Type B pancreatic cell (in vitro differentiated cells): ENCODE measurements around the gene MARF1. TPM values are rescaled to one million over a fixed set of nuclear protein-coding genes. Genes with fewer than 3 reads are reported as not detected.

Experiments used
- DNase-seq: peaks from one replicate; pipeline ENCODE4 v3.0.0; 2021; ENCODE audit warnings: mixed read lengths; ENCODE audit not compliant: unreplicated experiment; ENCODE audit errors: extremely low spot score
- H3K27ac Mint-ChIP-seq: 2 replicates; pipeline ENCODE4 v1.8.0; 2021; ENCODE audit warnings: mild to moderate bottlenecking, mixed read lengths
- H3K27me3 Mint-ChIP-seq: 2 replicates; pipeline ENCODE4 v1.8.0; 2021; ENCODE audit warnings: mixed read lengths
- H3K36me3 Mint-ChIP-seq: 2 replicates; pipeline ENCODE4 v1.8.0; 2021; ENCODE audit warnings: mixed read lengths
- H3K4me1 Mint-ChIP-seq: one replicate; pipeline ENCODE4 v1.8.0; 2021; ENCODE audit warnings: mixed read lengths; ENCODE audit not compliant: unreplicated experiment
- H3K4me3 Mint-ChIP-seq: 2 replicates; pipeline ENCODE4 v1.8.0; 2021; ENCODE audit warnings: mild to moderate bottlenecking, mixed read lengths
- H3K9me3 Mint-ChIP-seq: 2 replicates; pipeline ENCODE4 v1.8.0; 2021; ENCODE audit warnings: mixed read lengths
- total RNA-seq: library from RNA; stranded (reverse); gene quantifications from 2 replicates; pipeline ENCODE4 v1.2.1, GENCODE V29; 2021; ENCODE audit warnings: low replicate concordance
- TF ChIP-seq, protein P1 (sequence below): fragments of 200-600 bp; sonication (generic); conservative IDR thresholded peaks from 2 replicates; pipeline ENCODE4 v1.5.0; 2021; ENCODE audit warnings: antibody characterized with exemption, mild to moderate bottlenecking

MARF1 gene
- total RNA-seq, 1 donor from 2014 or later = 75.4 TPM

DNA sequence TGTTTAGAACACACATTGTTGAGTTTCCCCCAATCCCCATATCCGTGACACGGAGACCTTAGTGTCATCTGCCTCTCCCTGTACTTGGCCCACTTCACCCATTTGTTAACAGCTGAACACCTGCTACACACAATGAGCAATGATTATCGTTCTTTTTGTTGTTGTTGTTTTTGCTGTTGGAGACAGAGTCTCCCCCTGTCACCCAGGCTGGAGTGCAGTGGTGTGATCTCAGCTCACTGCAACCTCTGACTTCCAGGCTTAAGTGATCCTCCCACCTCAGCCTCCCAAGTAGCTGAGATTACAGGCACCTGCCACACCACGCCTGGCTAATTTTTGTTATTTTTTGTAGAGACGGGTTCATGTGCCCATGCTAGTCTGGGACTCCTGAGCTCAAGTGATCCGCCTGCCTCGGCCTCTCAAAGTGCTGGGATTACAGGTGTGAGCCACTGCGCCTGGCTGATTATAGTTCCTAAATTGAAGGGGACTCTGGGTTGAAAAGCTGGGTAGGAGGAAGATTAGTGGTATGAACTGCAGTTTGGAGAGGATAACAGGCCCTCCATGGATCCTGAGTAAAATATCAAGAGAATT is 28.7 kb upstream of the MARF1 start:
- Mint-ChIP-seq H3K27ac (no peak overlapping the region), H3K9me3 (no peaks in the 10 kb centered on the region), H3K36me3 (peaks cover 4% of the 10 kb centered on the region), H3K27me3 (no peaks in the 10 kb centered on the region), H3K4me1 (peaks cover 4% of the 10 kb centered on the region), H3K4me3 (no peak overlapping the region)
- TF ChIP-seq, protein P1, sequence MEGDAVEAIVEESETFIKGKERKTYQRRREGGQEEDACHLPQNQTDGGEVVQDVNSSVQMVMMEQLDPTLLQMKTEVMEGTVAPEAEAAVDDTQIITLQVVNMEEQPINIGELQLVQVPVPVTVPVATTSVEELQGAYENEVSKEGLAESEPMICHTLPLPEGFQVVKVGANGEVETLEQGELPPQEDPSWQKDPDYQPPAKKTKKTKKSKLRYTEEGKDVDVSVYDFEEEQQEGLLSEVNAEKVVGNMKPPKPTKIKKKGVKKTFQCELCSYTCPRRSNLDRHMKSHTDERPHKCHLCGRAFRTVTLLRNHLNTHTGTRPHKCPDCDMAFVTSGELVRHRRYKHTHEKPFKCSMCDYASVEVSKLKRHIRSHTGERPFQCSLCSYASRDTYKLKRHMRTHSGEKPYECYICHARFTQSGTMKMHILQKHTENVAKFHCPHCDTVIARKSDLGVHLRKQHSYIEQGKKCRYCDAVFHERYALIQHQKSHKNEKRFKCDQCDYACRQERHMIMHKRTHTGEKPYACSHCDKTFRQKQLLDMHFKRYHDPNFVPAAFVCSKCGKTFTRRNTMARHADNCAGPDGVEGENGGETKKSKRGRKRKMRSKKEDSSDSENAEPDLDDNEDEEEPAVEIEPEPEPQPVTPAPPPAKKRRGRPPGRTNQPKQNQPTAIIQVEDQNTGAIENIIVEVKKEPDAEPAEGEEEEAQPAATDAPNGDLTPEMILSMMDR = no peak
- DNase-seq = no peak

DNA sequence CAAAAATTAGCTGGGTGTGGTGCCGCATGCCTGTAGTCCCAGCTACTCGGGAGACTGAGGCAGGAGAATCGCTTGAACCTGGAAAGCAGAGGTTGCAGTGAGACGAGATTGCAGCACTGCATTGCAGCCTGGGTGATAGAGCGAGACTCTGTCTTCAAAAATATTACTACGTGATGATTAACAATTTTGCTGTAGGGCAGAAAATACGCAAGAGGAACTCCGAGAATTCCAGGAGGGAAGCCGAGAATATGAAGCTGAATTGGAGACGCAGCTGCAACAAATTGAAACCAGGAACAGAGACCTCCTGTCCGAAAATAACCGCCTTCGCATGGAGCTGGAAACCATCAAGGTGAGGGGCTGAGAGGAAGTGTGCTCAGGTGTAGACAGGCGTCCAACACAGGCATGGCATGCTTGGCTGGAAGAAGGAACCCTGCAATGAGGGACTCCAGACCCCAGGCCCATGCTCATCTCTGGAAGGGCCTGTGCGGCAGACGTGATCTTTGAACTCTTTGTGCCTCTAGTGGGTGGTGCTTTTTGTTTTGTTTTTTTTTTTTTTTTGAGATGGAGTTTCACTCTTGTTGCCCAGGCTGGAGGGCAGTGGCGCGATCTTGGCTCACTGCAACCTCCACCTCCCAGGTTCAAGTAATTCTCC is 24.3 kb upstream of the MARF1 start:
- DNase-seq = no peak
- H3K36me3 Mint-ChIP-seq = peaks cover 4% of the 10 kb centered on the region
- TF ChIP-seq, protein P1 = no peak
- no peaks in the 10 kb centered on the region for H3K4me1 Mint-ChIP-seq
- H3K27ac Mint-ChIP-seq = no peak overlapping the region
- H3K27me3 Mint-ChIP-seq = no peaks in the 10 kb centered on the region
- no peaks in the 10 kb centered on the region for H3K9me3 Mint-ChIP-seq
- H3K4me3 Mint-ChIP-seq = no peak overlapping the region

DNA sequence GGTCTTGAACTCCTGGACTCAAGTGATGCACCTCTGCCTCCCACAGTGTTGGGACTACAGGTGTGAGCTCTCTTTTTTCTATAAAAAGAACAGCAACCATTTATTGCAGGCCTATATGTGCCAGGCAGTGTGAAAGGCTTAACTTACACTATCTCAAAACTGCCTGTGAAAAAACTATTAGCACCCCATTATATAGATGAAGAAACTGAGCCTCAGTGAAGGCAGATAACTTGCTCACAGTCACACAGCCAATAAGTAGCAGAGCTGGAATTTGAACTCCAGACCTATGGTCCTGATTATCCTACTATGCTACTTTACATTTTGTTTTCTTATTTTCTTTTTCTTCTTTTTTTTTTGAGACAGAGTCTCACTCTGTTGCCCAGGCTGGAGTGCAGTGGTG is 22.2 kb upstream of the MARF1 start:
- Mint-ChIP-seq H3K4me1 (peaks cover 7% of the 10 kb centered on the region), H3K36me3 (peaks cover 7% of the 10 kb centered on the region)

DNA sequence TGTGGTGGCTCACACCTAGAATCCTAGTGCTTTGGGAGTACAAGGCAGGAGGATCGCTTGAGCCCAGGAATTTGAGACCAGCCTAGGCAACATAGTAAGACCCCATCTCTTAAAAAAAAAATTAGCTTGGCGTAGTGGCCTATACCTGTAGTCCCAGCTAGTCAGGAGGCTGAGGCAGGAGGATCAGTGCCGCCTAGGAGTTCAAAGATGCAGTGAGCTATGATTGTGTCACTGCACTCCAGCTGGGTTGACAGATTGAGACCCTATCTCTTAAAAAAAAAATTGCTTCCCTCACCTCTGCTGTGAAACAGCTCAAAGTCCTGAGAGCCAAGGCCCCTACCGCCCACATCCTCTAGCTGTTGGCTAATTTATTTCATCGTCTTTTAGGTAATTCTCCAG is 17.2 kb upstream of the MARF1 start:
- peaks cover 10% of the 10 kb centered on the region for H3K4me1 Mint-ChIP-seq
- H3K27me3 Mint-ChIP-seq = no peaks in the 10 kb centered on the region
- TF ChIP-seq, protein P1 = no peak
- H3K27ac Mint-ChIP-seq = no peak overlapping the region
- H3K36me3 Mint-ChIP-seq = peaks cover 4% of the 10 kb centered on the region
- no peaks in the 10 kb centered on the region for H3K9me3 Mint-ChIP-seq
- no peak overlapping the region for H3K4me3 Mint-ChIP-seq
- DNase-seq = no peak

More for the DNA sequence above, 22.2 kb upstream of the MARF1 start:
- TF ChIP-seq, protein P1 = no peak
- no peak for DNase-seq
- Mint-ChIP-seq H3K4me3 (no peak overlapping the region), H3K27ac (no peak overlapping the region), H3K9me3 (no peaks in the 10 kb centered on the region), H3K27me3 (no peaks in the 10 kb centered on the region)

DNA sequence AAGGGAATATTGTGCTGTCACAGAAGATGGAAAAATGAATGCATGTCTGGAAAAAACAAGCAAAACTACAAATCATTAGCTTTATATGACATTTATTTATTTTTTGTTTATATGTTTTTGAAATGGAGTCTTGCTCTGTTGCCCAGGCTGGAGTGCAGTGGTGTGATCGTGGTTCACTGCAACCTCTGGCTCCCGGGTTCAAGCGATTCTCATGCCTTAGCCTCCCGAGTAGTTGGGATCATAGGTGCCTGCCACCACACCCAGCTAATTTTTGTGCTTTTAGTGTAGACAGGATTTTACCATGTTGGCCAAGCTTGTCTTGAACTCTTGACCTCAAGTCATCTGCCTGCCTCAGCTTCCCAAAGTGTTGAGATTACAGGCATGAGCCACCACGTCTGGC is 15.6 kb upstream of the MARF1 start:
- TF ChIP-seq, protein P1 = no peak
- Mint-ChIP-seq H3K27me3 (no peaks in the 10 kb centered on the region), H3K4me3 (no peak overlapping the region), H3K36me3 (peaks cover 4% of the 10 kb centered on the region), H3K27ac (no peak overlapping the region), H3K9me3 (no peaks in the 10 kb centered on the region), H3K4me1 (peaks cover 10% of the 10 kb centered on the region)
- DNase-seq = no peak
